HCT116 (cell line): ENCODE results near the gene TMEM178A. TPM values are rescaled to one million over a fixed set of nuclear protein-coding genes. Genes with fewer than 3 reads are reported as not detected.

Source experiments
- ATAC-seq: fragments of 200-7000 bp; cut with Tn5 transposase; 2 replicates; pipeline ENCODE4 v1.9.1; 2020; ENCODE audit warnings: mild to moderate bottlenecking, moderate library complexity
- BruUV-seq: library from RNA; stranded (reverse); fragments of 400-500 nt; replicated peaks from 2 replicates; lab custom pipeline; 2021; lab: Mats Ljungman, UMichigan
- CTCF ChIA-PET: fragments of 300-600 bp; sonication (Branson Sonifier 250); formaldehyde crosslinking; loops from one replicate; lab custom pipeline; 2021; ENCODE audit warnings: antibody characterized with exemption; lab: Charles Lee
- POLR2A ChIA-PET: fragments of 300-600, 350-600 bp; sonication (Branson Sonifier 250); formaldehyde crosslinking; loops from one replicate; lab custom pipeline; 2021; ENCODE audit warnings: antibody characterized with exemption; lab: Charles Lee
- RAD21 ChIA-PET, 2 experiments: fragments of 300-600 bp; sonication (Branson Sonifier 250); formaldehyde crosslinking; loops; one replicate each; lab custom pipeline; 2023; ENCODE audit warnings: low total read pairs in 2 of 2; ENCODE audit not compliant: uncharacterized antibody in 2 of 2, unreplicated experiment in 2 of 2, low non-redundant PET in 1 of 2; lab: Charles Lee
- DNase-seq: peaks from one replicate; pipeline ENCODE4 v3.0.0-alpha.2; 2010; ENCODE audit warnings: low read depth, low spot score
- H2AFZ ChIP-seq: fragments of 200-600 bp; shearing (Covaris generic), sonication (generic); 2 replicates; pipeline ENCODE4 v1.6.1; 2017; ENCODE audit warnings: low read depth, mixed run types, mixed read lengths, antibody characterized with exemption, low read length; ENCODE audit not compliant: poor library complexity, severe bottlenecking
- H3K27ac ChIP-seq: 2 replicates; pipeline ENCODE4 v1.5.1; 2012; ENCODE audit warnings: low read depth, low read length
- H3K27me3 ChIP-seq: fragments of 200-600 bp; sonication (generic); 2 replicates; pipeline ENCODE4 v1.6.1; 2016; ENCODE audit warnings: mixed run types, low read length, mixed read lengths; ENCODE audit not compliant: insufficient read depth
- H3K36me3 ChIP-seq, 2 experiments: fragments of 200-500 bp in 1 of 2; fragments of 200-600 bp in 1 of 2; sonication (Bioruptor generic) in 1 of 2; sonication (generic) in 1 of 2; 2 replicates each; pipeline versions ENCODE4 v1.5.1 to v1.6.1; 2014 to 2016; ENCODE audit warnings: low read length in 2 of 2, inconsistent platforms in 1 of 2, mixed read lengths in 1 of 2, mixed run types in 1 of 2; ENCODE audit not compliant: insufficient read depth in 2 of 2, control insufficient read depth in 1 of 2
- H3K4me1 ChIP-seq, 2 experiments: fragments of 200-600 bp in 1 of 2; sonication (generic) in 1 of 2; 2 replicates each; pipeline versions ENCODE4 v1.5.1 to v1.6.1; 2012 to 2017; ENCODE audit warnings: low read length in 2 of 2, inconsistent platforms in 1 of 2, mild to moderate bottlenecking in 1 of 2, mixed read lengths in 1 of 2, mixed run types in 1 of 2, moderate library complexity in 1 of 2; ENCODE audit not compliant: insufficient read depth in 2 of 2, control insufficient read depth in 1 of 2
- H3K4me2 ChIP-seq: fragments of 200-600 bp; sonication (generic); 2 replicates; pipeline ENCODE4 v1.6.1; 2017; ENCODE audit warnings: mixed run types, low read length, mixed read lengths
- H3K4me3 ChIP-seq, 2 experiments: fragments of 200-600 bp in 1 of 2; sonication (generic) in 1 of 2; replicated peaks in 1 of 2; 2 replicates each; pipeline ENCODE4 v1.5.1; 2011 to 2016; ENCODE audit warnings: low read length in 2 of 2, control low read depth in 1 of 2, low read depth in 1 of 2, mild to moderate bottlenecking in 1 of 2, mixed read lengths in 1 of 2, mixed run types in 1 of 2
- H3K79me2 ChIP-seq: fragments of 200-600 bp; sonication (generic); 2 replicates; pipeline ENCODE4 v1.6.1; 2017; ENCODE audit warnings: mild to moderate bottlenecking, mixed run types, low read length, moderate library complexity, mixed read lengths; ENCODE audit not compliant: insufficient read depth
- H3K9ac ChIP-seq: fragments of 200-600 bp; sonication (generic); 2 replicates; pipeline ENCODE4 v1.6.1; 2016; ENCODE audit warnings: low read length, mixed read lengths
- H3K9me2 ChIP-seq: fragments of 200-600 bp; sonication (generic), shearing (Covaris generic); 2 replicates; pipeline ENCODE4 v1.6.1; 2017; ENCODE audit warnings: mixed run types, mild to moderate bottlenecking, moderate library complexity; ENCODE audit not compliant: insufficient read depth
- H3K9me3 ChIP-seq, 2 experiments: fragments of 200-500 bp in 1 of 2; fragments of 200-600 bp in 1 of 2; sonication (Bioruptor generic) in 1 of 2; sonication (generic) in 1 of 2; 2 replicates each; pipeline ENCODE4 v1.6.1; 2014 to 2017; ENCODE audit warnings: low read length in 2 of 2, mixed read lengths in 2 of 2, inconsistent platforms in 1 of 2, low read depth in 1 of 2, mild to moderate bottlenecking in 1 of 2, mixed run types in 1 of 2, moderate library complexity in 1 of 2; ENCODE audit not compliant: control insufficient read depth in 1 of 2, insufficient read depth in 1 of 2
- H4K20me1 ChIP-seq: fragments of 200-600 bp; sonication (generic), shearing (Covaris generic); 2 replicates; pipeline ENCODE4 v1.6.1; 2017; ENCODE audit warnings: mixed run types, mild to moderate bottlenecking, moderate library complexity; ENCODE audit not compliant: insufficient read depth
- CTCF ChIP-seq, 3 experiments: fragments of 200-600 bp in 1 of 3; sonication (generic) in 1 of 3; IDR thresholded peaks in 2 of 3; conservative IDR thresholded peaks in 1 of 3; 2 replicates each; pipeline ENCODE4 v1.5.1; 2012 to 2017; ENCODE audit warnings: low read depth in 2 of 3, low read length in 2 of 3, antibody characterized with exemption in 1 of 3, borderline replicate concordance in 1 of 3, control low read depth in 1 of 3, mild to moderate bottlenecking in 1 of 3, mixed read lengths in 1 of 3, mixed run types in 1 of 3, moderate library complexity in 1 of 3; ENCODE audit not compliant: insufficient read depth in 1 of 3
- ELF1 ChIP-seq: IDR thresholded peaks from 2 replicates; pipeline ENCODE4 v1.6.1; 2012; ENCODE audit warnings: low read depth, borderline replicate concordance
- EZH2 ChIP-seq: fragments of 200-600 bp; sonication (generic); IDR thresholded peaks from 2 replicates; pipeline ENCODE4 v1.6.1; 2017; ENCODE audit warnings: antibody characterized with exemption, mixed run types
- POLR2A ChIP-seq: IDR thresholded peaks from 2 replicates; pipeline ENCODE4 v1.7.0; 2011; ENCODE audit warnings: borderline replicate concordance; ENCODE audit not compliant: insufficient read depth, insufficient read length; ENCODE audit errors: extremely low read depth
- POLR2AphosphoS5 ChIP-seq: IDR thresholded peaks from 2 replicates; pipeline ENCODE4 v1.6.1; 2011; ENCODE audit warnings: mild to moderate bottlenecking, low read depth, low read length, moderate library complexity
- RAD21 ChIP-seq: IDR thresholded peaks from 2 replicates; pipeline ENCODE4 v1.6.1; 2012; ENCODE audit warnings: low read depth, mild to moderate bottlenecking
- SIN3A ChIP-seq: IDR thresholded peaks from 2 replicates; pipeline ENCODE4 v1.6.1; 2012; ENCODE audit warnings: low read depth
- SP1 ChIP-seq: IDR thresholded peaks from 2 replicates; pipeline ENCODE4 v1.6.1; 2012; ENCODE audit warnings: low read depth
- SRF ChIP-seq: IDR thresholded peaks from 2 replicates; pipeline ENCODE4 v1.6.1; 2012; ENCODE audit warnings: low read depth
- TCF7L2 ChIP-seq: IDR thresholded peaks from 2 replicates; pipeline ENCODE4 v1.7.0; 2011; ENCODE audit warnings: borderline replicate concordance, inconsistent platforms; ENCODE audit not compliant: insufficient read depth, insufficient read length; ENCODE audit errors: extremely low read depth
- intact Hi-C: fragments of 100-400 bp; cut with micrococcal nuclease; formaldehyde crosslinking; loops from 2 replicates; pipeline ENCODE4 v1.10.0; 2022
- total RNA-seq: library from RNA; stranded (reverse); gene quantifications from one replicate; pipeline ENCODE4 v1.2.1, GENCODE V29; 2021; ENCODE audit not compliant: unreplicated experiment

Gene TMEM178A
- total RNA-seq, 1 experiment from 2014 or later = 1.3 TPM

GRCh38 chr2:39730276-39730675 is 64.6 kb downstream of the TMEM178A start (continued):
- no peak for TF ChIP-seq CTCF (IDR thresholded peaks at IDR 0.05 in 2 of 3, conservative IDR thresholded peaks at IDR 0.05 in 1 of 3; ENCODE audit: borderline replicate concordance in 1 of 3, insufficient read depth in 1 of 3, low read depth in 2 of 3, low read length in 2 of 3)
- no peak for TF ChIP-seq POLR2A
- no peak for TF ChIP-seq TCF7L2
- TF ChIP-seq SIN3A = no peak
- TF ChIP-seq EZH2 = no peak
- TF ChIP-seq POLR2AphosphoS5 = no peak
- no peak for TF ChIP-seq RAD21
- no peak for TF ChIP-seq ELF1

- ATAC-seq (peak; percentile 72), DNase-seq (peak; percentile 10)
- Histone ChIP-seq H3K9me3 (no peaks in the 10 kb centered on the region), H3K9me2 (no peaks in the 10 kb centered on the region), H3K4me3 (no peak overlapping the region), H2AFZ (no peak overlapping the region), H3K36me3 (peaks cover 2 to 12% of the 10 kb centered on the region in 2 experiments; a peak in 2 of 4 replicates), H4K20me1 (peaks cover 1% of the 10 kb centered on the region; the same call in 1 of the 2 replicates), H3K4me2 (no peak overlapping the region), H3K27me3 (no peaks in the 10 kb centered on the region), H3K4me1 (no peaks in the 10 kb centered on the region), H3K27ac (no peak overlapping the region), H3K79me2 (peaks cover 10% of the 10 kb centered on the region; the same call in 1 of the 2 replicates), H3K9ac (no peak overlapping the region)
- RAD21 ChIA-PET = no interaction called here
- CTCF ChIA-PET = interaction anchor here (0.7 to 3.6 kb wide), 16 partner anchors 10 to 783 kb away, joined by 3 to 22 read pairs (median 3); no protein-coding TSS in a partner anchor
- POLR2A ChIA-PET = no interaction called here
- no TSS peak for BruUV-seq
- intact Hi-C loops = loop anchor here (5.0 kb wide), 1 partner anchor 498 kb away; no protein-coding TSS in a partner anchor
- TF ChIP-seq CTCF (IDR thresholded peaks at IDR 0.05 in 2 of 3, conservative IDR thresholded peaks at IDR 0.05 in 1 of 3; ENCODE audit: borderline replicate concordance in 1 of 3, insufficient read depth in 1 of 3, low read depth in 2 of 3, low read length in 2 of 3) (peak; percentile 43 to 71 (median 62); a peak in 5 of 6 replicates), SP1 (no peak), SRF (0 out of 2 replicates have a peak, but pooled peaks have one; percentile 9), RAD21 (peak; percentile 56)
Measured at GRCh38 chr2:39730685-39731302, 65.1 kb downstream of the TMEM178A start.
